ENCODE measurements around the gene NFATC1.

Gene NFATC1

DNA sequence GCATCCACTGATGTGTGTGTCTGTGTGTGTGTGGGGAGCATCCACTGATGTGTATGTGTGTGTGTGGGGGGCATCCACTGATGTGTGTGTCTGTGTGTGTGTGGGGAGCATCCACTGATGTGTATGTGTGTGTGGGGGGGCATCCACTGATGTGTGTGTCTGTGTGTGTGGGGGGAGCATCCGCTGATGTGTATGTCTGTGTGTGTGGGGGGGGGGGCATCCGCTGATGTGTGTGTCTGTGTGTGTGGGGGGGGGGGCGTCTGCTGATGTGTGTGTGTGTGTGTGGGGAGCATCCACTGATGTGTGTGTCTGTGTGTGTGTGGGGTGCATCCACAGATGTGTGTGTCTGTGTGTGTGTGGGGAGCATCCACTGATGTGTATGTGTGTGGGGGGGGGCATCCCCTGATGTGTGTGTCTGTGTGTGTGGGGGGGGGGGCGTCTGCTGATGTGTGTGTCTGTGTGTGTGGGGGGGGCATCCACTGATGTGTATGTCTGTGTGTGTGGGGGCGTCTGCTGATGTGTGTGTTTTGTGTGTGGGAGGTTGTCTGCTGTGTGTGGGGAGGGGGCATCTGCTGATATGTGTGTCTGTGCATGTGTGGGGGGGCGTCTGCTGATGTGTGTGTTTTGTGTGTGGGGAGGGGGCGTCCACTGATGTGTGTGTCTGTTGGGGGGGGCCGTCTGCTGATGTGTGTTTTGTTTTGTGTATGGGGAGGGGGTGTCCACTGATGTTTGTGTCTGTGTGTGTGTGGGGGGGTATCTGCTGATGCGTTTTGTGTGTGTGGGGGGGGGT, 125.9 kb downstream of the NFATC1 start:
- DNase-seq (ENCODE audit: low read depth) = no peak

DNA sequence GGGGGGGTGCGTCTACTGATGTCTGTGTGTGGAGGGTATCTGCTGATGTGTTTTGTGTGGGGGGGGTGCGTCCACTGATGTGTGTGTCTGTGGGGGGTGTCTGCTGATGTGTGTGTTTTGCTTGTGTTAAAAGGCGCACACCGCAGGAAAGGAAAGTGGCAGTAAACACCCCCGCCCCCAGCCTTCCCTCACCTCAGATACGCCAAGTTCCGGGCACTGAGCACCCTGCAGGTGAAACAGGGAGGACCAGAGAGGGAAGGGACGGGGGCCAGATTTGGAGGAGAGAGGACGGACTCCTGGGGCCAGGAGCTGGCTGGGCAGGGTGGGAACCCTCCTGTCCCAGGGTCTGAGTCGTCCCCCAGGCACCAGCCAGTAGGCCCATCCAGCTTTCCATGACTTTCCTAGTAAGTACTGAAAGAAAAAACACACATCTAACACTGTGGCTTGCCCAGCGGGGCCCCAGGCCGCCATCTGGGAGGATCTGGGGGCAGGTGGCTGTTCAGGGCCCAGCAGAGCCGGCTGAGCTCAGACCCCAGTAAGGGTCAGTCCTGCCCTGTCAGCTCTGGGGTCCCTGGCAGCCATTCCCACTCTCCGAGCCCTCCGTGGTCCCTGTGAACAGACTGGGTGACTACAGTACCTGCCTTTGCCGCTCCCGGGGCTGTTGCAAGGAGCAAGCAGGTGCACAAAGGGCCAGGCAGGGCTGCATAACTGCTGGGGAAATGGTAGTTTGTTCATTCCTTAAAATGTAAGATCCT, 126.9 kb downstream of the NFATC1 start:
- no peak for DNase-seq (ENCODE audit: low read depth)

DNA sequence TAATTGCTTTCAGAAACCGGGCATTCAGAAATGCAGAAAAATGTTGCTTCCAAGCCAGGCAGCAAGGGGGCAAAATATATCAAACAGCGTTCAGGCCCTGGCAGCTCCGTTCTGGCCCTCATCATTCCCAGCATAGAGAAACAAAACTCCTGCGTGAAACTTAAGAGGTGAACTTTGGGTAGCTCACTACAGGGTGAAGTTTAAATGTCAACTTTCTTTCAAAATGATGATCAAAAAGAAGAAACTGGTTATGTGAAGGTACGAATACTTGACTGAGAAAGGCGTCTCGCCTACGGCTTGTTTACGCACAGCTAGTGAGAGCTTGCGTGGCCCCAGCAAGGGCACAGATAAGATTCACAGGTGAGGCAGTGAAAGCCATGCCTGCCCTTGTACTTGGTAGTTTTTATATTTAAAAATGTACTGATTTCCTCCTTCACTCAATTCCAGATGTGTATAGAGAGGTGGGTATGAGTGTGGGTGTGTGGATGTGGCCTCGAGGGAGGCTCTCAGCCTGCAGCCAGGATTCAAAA, 127.5 kb downstream of the NFATC1 start:
- no peak for DNase-seq (ENCODE audit: low read depth)

DNA sequence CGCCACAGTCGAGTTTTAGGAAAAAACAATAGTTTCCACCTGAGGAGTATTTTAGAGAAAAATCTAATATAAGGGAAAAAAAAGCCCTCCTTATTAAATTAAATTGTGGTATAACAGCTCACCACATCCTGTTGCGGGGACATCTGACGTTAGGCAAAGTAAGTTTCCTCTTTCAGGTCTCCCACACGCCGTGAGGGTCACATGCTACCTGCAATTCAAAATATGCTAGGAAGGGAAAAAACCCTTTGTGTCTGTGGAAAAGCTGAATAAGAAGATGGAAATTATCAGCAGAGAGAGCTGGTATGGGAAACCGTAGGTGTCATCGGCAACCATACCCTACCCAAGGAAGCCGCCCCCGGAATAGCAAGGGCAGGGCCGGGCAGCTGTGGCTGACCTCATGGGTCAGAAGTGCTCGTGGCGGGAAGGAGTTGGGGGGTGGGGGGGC, 128.0 kb downstream of the NFATC1 start:
- DNase-seq (ENCODE audit: low read depth) = no peak

DNA sequence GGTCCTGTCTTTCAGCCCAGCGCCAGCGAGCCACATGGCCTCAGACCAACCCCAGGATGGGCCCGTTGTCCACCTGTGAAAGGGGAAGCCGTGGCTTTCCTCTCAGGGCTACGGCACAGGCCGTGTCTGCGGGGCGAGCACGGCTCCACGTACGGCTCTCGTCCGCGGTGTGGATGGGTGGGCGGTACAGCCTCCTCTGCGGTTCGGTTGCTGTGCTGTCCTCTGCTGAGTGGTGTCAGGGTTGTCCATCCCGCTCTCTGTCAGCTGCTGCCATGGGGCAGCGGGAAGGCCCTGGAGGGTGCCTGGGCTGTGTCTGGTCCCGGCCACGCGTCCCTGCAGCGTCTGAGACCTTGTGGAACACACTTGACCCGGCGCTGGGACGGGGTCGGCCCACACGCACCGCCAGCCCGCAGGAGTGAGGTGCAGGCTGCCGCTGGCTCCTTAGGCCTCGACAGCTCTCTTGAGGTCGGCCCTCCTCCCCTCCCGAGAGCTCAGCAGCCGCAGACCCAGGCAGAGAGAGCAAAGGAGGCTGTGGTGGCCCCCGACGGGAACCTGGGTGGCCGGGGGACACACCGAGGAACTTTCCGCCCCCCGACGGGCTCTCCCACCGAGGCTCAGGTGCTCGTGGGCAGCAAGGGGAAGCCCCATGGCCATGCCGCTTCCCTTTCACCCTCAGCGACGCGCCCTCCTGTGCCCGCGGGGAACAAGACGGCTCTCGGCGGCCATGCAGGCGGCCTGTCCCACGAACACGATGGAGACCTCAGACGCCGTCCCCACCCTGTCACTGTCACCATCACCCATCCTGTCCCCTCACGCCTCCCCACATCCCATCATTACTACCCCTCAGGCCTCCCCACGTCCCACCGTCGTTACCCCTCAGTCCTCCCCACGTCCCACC, 128.7 kb downstream of the NFATC1 start:
- no peak for DNase-seq (ENCODE audit: low read depth)

DNA sequence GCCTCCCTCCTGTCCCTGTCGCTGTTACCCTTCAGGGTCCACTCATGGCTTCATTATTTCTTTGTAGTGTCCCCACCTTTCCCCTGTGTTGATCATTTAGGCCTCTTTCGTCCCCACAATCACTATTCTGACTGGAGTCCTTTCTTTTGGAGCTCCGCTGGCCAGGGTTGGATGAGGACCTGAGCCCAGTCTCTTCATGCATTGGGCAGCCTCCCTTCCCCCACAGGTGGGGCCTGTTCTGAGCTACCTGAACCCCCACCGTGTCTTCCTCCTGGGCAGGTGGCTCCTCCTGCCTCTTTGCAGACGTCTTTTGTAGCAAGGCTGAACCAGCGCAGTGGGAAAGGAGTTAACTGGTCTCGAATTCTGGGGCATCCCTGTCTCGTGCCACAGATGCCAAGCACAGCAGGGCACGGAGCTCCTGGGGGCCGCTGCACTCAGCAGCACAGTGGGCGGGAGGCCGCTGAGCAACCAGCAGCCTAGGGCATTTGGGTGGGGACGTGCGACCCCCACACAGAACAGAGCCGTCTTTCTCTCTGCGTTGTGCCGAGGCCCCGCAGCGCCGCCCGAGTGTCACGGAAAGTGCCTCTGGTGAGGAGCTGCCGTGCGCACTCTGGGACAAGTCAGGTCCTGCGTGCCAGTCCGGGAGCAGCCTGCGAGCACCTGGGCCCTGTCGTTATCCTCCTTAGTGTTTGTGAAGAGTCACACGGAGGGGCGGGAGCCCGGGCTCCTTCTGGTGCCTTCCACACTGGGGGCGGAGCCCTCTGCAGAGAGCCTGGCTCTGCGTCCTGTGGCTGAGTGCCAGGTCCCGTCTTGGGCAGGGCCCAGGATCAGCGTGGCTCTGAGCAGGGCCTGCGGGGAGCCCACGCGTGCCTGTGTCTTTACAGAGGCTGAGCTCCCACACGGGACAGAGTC, 130.1 kb downstream of the NFATC1 start:
- DNase-seq (ENCODE audit: low read depth) = no peak

DNA sequence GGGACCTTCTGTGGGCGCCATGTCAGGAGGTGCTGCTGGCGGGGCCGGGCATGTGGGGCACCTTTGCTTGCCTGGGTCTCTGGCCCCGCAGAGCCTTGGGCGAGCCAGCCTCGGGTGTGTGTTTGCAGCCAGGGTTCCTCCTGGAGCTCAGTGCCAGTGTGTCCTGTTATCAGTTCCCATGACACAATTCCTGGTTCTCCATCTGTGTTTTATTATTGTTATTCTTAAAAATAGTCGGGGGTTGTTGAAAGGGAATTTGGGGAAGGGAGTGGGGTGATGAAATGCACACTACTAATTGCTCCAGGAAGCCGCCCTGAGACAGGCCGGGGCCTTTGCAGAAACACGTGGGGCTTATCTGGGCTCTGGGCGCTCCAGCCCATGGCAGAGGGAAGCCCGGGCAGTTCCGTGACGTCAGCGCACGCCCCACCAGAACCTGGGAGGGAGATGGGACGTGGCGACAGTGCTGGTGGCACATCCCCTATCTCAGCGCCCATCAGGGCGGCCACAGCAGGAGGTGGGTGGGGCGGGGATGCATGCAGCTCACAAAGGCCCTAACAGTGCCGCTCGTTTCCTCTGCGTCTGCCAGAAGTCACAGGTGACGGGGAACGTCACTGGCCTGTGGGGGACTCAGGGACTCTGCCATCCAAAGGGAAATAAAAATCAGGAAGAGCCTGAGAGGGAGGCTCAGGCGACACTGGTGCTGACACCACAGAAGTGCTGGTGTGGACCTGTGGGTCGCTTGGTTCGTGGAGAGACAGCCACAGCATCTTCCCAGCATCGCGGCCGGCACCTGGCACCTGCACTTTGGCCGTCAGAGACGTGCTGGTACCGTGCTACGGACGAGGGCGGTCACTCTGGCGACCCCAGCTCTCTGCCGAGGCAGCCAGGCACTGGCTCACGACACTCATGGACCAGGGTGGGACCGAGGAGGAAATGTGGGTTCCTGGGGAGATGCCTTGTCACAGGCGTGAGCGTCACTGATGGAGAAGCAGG, 131.0 kb downstream of the NFATC1 start:
- no peak for DNase-seq (ENCODE audit: low read depth)

DNA sequence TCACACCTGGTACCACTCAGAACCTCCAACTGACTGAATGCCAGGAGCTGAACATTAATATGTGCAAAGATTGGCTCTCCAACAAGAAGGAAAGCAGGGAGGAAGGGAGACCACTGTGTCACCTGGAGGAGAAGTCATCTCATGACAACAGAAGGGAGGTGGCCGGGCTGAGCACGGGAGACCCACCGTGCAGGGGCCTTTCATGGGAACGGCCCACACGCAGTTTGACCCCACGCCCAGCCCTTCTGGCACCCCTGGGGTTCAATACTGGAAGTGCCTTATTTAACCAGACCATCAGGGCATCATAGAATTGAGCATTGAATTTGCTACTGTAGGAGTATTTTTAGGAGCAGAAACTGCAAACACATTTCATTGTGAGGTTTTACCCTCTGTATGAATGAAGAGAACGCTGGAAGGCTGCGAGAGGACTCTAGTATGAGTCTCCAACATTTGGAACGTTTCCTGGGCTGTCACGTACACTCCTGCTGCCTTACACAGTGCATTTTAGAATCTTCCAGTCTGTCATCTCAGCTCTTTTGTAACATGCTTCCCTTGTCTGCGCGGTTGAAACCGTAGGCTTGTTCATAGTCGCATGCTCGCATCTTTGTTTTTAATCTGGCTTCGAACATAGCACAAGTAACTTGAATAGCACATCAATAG, 132.1 kb downstream of the NFATC1 start:
- no peak for DNase-seq (ENCODE audit: low read depth)

DNA sequence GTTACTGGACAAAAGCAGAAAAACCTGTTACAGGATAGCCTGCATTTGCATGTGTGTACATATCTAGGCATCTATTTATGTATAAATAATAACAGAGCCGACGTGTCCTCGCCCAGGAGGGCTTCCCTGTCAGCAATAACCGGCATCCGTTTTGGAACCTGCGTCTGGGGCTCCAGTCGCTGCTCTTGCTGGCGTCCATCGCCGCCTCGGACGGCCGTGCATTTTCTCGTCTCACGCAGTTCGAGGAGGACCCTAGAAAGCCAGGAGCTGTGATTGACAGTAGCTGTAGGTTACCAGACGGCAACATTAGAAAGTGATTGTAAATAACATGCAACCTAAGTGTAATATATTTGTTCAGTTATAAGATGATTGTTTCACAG, 132.6 kb downstream of the NFATC1 start:
- DNase-seq (ENCODE audit: low read depth) = no peak

DNA sequence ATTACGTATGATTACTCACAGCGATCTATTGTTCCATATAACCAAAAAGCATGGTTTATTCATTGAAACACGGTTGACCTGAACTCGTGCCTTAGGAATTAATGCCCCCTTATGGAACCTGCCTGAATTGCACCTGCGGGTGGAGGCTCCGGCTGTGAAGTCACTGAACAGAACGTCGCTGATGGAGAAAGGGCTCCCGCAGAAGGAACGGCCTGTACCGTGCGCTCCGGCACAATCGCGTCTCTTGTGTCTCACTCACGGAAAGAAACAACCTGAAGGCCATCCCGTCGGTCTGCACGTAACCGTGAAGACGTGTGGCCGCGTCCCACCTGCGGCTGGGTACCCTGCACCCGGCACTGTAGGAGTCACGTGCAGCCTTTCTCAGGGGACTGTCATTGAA, 133.1 kb downstream of the NFATC1 start:
- peak; percentile 44 for DNase-seq (ENCODE audit: low read depth)

DNA sequence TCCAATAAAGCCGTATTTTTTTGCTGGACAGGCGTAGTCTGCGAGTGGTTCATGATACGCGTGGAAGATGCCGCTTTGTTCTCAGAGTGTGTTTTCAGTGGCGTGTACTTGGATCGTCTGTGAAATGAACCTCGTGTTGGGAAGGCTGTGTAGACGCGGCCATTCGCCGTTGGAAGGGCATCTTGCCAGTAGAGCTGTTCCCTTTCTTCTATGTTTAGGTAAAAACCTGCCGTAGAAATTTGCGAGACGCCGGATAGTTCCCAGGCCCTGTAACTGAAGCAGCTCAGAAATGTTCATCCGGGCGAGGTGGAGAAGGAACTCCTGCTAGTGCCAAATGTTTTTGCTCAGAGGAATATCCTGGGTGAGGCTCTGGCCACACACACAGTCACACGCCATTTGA, 133.6 kb downstream of the NFATC1 start:
- DNase-seq (ENCODE audit: low read depth) = no peak

DNA sequence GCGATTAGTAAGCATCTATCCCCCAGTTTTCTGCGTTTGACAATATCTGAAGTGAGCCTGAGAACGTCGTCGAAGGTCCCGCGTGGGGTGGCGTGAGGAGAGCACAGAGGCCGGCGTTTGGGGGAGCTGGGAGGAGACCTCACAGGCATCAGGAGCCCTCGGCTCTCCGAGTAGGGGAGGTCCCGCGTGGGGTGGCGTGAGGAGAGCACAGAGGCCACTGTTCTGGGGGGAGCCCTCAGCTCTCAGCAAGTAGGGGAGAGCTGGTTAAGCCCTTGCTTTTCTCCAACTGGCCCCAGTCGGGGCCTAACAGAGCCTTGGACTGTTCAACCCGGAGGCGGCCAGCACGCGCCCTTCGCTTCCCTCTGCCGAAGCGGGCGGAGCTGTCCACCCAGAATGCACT, 134.3 kb downstream of the NFATC1 start:
- no peak for DNase-seq (ENCODE audit: low read depth)

DNA sequence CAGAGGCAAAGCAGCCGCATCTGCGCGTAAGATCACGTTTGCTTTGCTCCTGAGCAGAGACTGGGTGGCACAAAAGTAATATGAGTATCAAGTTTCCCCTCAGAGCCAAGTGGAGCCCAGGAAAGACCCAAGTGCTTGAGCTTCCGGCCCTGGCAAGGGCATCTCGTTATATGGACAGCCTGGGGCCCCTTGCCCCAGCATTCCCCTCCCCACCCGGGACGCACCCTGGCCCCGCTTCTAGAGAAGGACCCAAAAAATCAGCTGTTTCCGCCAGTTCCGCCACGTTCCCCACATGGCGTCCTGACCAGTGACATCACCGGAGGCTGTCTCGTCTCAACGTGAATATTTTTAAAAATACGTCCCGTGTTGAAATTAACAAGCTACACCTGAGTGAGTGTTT, 135.1 kb downstream of the NFATC1 start:
- DNase-seq (ENCODE audit: low read depth) = no peak

DNA sequence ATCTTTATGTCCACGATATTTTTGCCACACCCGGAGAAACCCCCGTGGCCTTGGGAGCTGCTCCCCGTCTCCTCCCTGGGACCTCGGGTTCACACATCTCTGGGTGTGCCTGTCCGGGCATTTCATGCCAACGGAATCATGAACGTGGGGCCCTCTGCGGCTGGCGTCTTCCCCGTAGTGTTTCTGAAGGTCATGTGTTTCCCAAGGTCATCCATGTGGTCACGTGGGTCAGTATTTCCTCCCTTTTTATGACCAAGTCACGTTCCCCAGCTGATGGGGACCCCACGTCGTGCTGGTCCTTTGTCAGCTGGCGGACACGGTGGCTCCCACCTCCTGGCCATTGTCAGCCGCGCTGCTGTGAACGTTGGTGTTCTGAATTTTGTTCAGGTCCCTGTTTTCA, 135.7 kb downstream of the NFATC1 start:
- DNase-seq (ENCODE audit: low read depth) = no peak

DNA sequence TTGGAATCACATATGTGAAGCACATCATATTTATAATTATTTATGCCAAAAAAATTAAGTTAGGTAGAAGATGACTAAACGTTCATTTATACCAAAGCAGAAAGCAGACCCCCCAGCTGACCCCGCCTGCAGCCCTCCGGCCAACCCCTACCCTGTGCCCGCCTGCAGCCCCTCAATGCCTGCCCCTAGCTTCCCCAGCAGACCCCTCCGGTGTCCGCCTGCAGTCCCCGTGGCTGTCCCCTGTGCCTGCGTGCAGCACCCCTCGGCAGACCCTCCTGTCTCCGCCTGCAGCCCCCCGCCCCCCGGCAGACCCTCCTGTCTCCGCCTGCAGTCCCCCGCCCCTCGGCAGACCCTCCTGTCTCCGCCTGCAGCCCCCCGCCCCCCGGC, 136.2 kb downstream of the NFATC1 start:
- no peak for DNase-seq (ENCODE audit: low read depth)

DNA sequence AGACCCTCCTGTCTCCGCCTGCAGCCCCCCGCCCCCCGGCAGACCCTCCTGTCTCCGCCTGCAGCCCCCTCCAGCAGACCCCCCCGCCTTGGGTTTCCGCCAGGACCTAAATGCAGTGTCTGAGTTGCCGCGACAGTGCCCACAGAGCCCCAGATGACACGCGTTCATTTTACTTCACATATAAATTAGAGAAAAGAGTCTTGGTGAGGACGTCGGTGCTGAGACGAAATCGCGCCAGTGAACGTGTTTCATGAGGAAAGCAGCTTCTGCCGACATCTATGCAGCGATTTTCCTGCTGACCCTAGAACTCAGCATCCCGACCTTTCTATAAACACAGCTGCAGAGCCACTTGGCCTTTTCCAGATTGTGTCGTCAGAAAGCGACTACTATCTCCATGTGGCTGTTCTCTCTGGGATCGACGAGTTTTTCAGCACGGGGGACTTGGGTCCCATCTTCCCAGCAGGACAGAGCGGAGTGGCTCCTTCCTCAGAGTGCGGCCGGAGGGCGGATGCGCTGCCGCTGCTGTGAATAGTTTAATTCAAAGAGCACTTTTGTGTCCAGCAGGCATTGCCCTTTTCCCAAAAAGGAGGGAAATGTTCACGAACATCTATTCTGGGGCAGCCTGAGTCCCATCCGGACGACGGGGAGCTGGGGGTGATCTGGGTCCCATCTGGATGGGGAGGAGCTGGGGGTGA, 136.7 kb downstream of the NFATC1 start:
- DNase-seq (ENCODE audit: low read depth) = no peak

DNA sequence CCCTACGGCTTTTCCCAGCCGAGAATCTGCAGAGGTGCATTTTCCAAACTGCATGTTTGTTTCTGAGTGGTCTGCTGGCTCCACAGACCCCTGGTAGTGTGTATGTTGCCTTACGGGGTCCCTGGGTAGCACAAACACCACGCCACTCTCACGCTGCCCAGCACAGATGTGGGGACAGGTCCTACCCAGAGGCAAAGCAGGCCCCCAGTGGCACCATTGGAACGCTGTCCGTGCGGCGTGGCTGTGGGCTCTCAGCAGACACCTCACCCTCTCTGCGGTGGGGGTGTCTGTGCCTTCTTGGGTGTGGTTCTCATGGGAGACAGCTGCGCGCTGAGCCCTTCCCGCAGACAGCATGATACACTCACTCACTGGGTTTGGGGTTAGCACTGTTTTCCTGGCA, 137.4 kb downstream of the NFATC1 start:
- DNase-seq (ENCODE audit: low read depth) = no peak

DNA sequence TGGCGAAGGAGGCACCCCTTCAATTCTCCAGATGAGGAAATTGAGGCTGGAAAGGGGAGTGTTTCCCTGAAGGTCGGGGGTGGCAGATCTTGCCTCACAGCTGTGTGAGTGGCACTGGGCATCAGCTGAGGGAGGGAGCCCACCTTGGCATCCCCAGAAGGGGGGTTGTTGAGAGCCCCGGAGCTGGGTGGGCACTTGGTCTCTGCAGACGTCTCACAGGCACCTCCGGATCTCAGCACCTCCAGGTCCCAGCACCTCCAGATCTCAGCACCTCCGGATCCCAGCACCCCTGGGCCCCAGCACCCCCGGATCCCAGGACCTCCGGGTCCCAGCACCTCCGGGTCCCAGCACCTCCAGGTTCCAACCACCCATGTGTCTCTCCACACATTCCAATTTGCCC, 137.9 kb downstream of the NFATC1 start:
- no peak for DNase-seq (ENCODE audit: low read depth)

DNA sequence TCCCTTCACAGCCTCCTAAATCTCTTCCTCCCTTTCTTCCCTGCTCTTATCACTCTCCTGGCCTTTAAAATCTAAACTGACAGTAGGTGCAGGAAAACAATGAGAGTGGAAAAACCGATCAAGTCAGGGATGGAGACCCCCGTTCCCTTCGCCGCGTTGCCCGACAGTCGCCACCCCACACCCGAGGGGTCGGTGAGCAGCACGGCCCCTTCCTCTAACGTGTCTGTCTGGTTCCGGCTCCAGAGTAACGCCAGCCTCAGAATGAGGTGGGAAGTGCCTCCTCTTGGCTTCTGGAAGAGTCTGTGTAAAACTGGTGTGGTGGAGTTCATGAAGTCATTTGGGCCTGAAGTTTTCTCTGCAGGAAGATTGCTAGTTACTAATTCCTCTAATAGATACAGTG, 138.6 kb downstream of the NFATC1 start:
- DNase-seq (ENCODE audit: low read depth) = no peak

Data from stimulated activated CD8-positive, alpha-beta memory T cell treated with anti-CD3 and anti-CD28 coated beads, Interleukin-15, amount 100 ng/mL, for 24 hours (primary cell).